ENCODE results near the gene SBK2. TPM values are rescaled to one million over a fixed set of nuclear protein-coding genes. Genes with fewer than 3 reads are reported as not detected.

SBK2 gene
- total and polyA plus RNA-seq, 2 experiments from 2014 or later = 1.1 to 2.0 TPM

DNA sequence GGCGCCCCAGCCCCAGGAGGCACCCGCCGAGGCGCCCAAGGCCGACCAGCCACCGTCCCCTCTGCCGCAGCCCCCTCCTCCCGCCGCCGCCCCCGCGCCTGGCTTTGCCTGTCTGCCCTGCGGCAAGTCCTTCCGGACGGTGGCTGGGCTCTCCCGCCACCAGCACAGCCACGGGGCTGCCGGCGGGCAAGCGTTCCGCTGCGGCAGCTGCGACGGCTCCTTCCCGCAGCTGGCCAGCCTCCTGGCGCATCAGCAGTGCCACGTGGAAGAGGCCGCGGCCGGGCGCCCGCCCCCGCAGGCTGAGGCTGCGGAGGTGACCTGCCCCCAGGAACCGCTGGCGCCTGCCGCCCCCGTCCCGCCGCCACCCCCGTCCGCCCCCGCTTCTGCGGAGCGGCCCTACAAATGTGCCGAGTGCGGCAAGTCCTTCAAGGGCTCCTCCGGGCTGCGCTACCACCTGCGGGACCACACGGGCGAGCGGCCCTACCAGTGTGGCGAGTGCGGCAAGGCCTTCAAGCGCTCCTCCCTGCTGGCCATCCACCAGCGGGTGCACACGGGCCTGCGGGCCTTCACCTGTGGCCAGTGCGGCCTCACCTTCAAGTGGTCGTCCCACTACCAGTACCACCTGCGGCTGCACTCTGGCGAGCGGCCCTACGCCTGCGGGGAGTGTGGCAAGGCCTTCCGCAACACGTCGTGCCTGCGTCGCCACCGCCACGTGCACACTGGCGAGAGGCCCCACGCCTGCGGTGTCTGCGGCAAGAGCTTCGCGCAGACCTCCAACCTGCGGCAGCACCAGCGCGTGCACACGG lies 54.6 kb downstream of the SBK2 start:
- H3K36me3 Mint-ChIP-seq (ENCODE audit: low read depth) = peaks cover 9% of the 10 kb centered on the region; the same call in 2 of the 3 replicates
- H3K9me3 Mint-ChIP-seq = peaks cover 3% of the 10 kb centered on the region; the same call in 2 of the 3 replicates
- Histone ChIP-seq H3K27ac (ENCODE audit: low read depth) (no peak overlapping the region), H2AFZ (no peak overlapping the region), H3K4me2 (peak overlapping the region; percentile 66; the same call in 1 of the 2 replicates), H3K9me2 (ENCODE audit: insufficient read depth) (no peaks in the 10 kb centered on the region), H3K27me3 (ENCODE audit: insufficient read depth) (no peaks in the 10 kb centered on the region), H3K4me1 (ENCODE audit: insufficient read depth) (peaks cover 16% of the 10 kb centered on the region; the same call in 1 of the 2 replicates), H3K36me3 (ENCODE audit: insufficient read depth) (no peaks in the 10 kb centered on the region), H4K20me1 (replicated peaks; ENCODE audit: insufficient read depth) (no peaks in the 10 kb centered on the region), H3F3A (replicated peaks; ENCODE audit: low read depth) (peaks cover 18% of the 10 kb centered on the region), H3K79me2 (replicated peaks; ENCODE audit: insufficient read depth) (peaks cover 6% of the 10 kb centered on the region), H3K4me3 (peak overlapping the region; percentile 44; the same call in 1 of the 2 replicates)
- TF ChIP-seq STAT1 (IDR thresholded peaks at IDR 0.05; ENCODE audit: unreplicated experiment) (no peak), ZNF114 (CRISPR knock-in tag; IDR thresholded peaks at IDR 0.05) (no peak), ZNF462 (CRISPR knock-in tag; IDR thresholded peaks at IDR 0.05) (no peak), CTCF (conservative IDR thresholded peaks at IDR 0.05; ENCODE audit: low read depth in 2 of 2) (no peak), POLR2AphosphoS5 (IDR thresholded peaks at IDR 0.05; ENCODE audit: low read depth) (no peak), EZH2phosphoT487 (IDR thresholded peaks at IDR 0.05; ENCODE audit: unreplicated experiment) (no peak), ETS1 (IDR thresholded peaks at IDR 0.05) (no peak), JUNB (IDR thresholded peaks at IDR 0.05; ENCODE audit: unreplicated experiment) (no peak), ZNF331 (CRISPR knock-in tag; IDR thresholded peaks at IDR 0.05; ENCODE audit: low read depth) (no peak), CREB1 (CRISPR knock-in tag; IDR thresholded peaks at IDR 0.05; ENCODE audit: low read depth) (no peak), NANOG (IDR thresholded peaks at IDR 0.05; ENCODE audit: borderline replicate concordance) (no peak), EZH2 (IDR thresholded peaks at IDR 0.05; ENCODE audit: low read depth, unreplicated experiment) (no peak)
- TF ChIP-seq, protein P1, sequence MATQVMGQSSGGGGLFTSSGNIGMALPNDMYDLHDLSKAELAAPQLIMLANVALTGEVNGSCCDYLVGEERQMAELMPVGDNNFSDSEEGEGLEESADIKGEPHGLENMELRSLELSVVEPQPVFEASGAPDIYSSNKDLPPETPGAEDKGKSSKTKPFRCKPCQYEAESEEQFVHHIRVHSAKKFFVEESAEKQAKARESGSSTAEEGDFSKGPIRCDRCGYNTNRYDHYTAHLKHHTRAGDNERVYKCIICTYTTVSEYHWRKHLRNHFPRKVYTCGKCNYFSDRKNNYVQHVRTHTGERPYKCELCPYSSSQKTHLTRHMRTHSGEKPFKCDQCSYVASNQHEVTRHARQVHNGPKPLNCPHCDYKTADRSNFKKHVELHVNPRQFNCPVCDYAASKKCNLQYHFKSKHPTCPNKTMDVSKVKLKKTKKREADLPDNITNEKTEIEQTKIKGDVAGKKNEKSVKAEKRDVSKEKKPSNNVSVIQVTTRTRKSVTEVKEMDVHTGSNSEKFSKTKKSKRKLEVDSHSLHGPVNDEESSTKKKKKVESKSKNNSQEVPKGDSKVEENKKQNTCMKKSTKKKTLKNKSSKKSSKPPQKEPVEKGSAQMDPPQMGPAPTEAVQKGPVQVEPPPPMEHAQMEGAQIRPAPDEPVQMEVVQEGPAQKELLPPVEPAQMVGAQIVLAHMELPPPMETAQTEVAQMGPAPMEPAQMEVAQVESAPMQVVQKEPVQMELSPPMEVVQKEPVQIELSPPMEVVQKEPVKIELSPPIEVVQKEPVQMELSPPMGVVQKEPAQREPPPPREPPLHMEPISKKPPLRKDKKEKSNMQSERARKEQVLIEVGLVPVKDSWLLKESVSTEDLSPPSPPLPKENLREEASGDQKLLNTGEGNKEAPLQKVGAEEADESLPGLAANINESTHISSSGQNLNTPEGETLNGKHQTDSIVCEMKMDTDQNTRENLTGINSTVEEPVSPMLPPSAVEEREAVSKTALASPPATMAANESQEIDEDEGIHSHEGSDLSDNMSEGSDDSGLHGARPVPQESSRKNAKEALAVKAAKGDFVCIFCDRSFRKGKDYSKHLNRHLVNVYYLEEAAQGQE (IDR thresholded peaks at IDR 0.05; ENCODE audit: unreplicated experiment) = no peak
- no peak overlapping the region for H3K4me3 Mint-ChIP-seq
- peaks cover 15% of the 10 kb centered on the region for H3K27me3 Mint-ChIP-seq (ENCODE audit: insufficient read depth, low read depth, poor library complexity)
- ATAC-seq (peak; percentile 5), DNase-seq (ENCODE audit: low spot score) (peak; percentile 64)
- H3K27ac Mint-ChIP-seq = no peak overlapping the region
- peaks cover 39% of the 10 kb centered on the region for H3K4me1 Mint-ChIP-seq
